A549 treated with AZD9567 at 1 μM for 4 hours (cell line): Measurements from ENCODE around the gene DYNC2H1. TPM values are rescaled to one million over a fixed set of nuclear protein-coding genes. Genes with fewer than 3 reads are reported as not detected.

Experiments
- total RNA-seq: library from RNA; stranded (reverse); fragments of 200-300 nt; extraction: Qiagen RNA extraction; gene quantifications from 5 replicates; pipeline ENCODE4 v1.2.3, GENCODE V29; 2022; ENCODE audit not compliant: insufficient read depth

DYNC2H1 gene, protein sequence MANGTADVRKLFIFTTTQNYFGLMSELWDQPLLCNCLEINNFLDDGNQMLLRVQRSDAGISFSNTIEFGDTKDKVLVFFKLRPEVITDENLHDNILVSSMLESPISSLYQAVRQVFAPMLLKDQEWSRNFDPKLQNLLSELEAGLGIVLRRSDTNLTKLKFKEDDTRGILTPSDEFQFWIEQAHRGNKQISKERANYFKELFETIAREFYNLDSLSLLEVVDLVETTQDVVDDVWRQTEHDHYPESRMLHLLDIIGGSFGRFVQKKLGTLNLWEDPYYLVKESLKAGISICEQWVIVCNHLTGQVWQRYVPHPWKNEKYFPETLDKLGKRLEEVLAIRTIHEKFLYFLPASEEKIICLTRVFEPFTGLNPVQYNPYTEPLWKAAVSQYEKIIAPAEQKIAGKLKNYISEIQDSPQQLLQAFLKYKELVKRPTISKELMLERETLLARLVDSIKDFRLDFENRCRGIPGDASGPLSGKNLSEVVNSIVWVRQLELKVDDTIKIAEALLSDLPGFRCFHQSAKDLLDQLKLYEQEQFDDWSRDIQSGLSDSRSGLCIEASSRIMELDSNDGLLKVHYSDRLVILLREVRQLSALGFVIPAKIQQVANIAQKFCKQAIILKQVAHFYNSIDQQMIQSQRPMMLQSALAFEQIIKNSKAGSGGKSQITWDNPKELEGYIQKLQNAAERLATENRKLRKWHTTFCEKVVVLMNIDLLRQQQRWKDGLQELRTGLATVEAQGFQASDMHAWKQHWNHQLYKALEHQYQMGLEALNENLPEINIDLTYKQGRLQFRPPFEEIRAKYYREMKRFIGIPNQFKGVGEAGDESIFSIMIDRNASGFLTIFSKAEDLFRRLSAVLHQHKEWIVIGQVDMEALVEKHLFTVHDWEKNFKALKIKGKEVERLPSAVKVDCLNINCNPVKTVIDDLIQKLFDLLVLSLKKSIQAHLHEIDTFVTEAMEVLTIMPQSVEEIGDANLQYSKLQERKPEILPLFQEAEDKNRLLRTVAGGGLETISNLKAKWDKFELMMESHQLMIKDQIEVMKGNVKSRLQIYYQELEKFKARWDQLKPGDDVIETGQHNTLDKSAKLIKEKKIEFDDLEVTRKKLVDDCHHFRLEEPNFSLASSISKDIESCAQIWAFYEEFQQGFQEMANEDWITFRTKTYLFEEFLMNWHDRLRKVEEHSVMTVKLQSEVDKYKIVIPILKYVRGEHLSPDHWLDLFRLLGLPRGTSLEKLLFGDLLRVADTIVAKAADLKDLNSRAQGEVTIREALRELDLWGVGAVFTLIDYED (N-terminal part only)
- total RNA-seq, result 5.7 to 6.9 TPM (median 6.1 TPM) in 5 replicates

GRCh38 chr11:103108933-103109817, at the start of gene DYNC2H1:
Gene DYNC2H1 (plus strand): TSS chr11:103109426. CDS start chr11:103109575, 149 bp downstream.

GRCh38 chr11:103091801-103092524, 17.3 kb upstream of the DYNC2H1 start, which contains the start of gene DCUN1D5:
Gene DCUN1D5 (minus strand): TSS chr11:103092160. CDS start chr11:103091872, 288 bp downstream.

Other genes with a start within 250 kb of the DYNC2H1 start
- 0.03 to 0.07 TPM (median 0.03 TPM) in 3 of 5 replicates, not detected in the others for gene MMP12, start 234.4 kb upstream of the DYNC2H1 start, total RNA-seq
- 0.05 to 0.07 TPM in 2 of 5 replicates, not detected in the others for gene MMP13, start 153.7 kb upstream of the DYNC2H1 start, total RNA-seq
- 59.8 to 69.3 TPM (median 62.2 TPM) in 5 replicates for gene DCUN1D5, start 17.3 kb upstream of the DYNC2H1 start, total RNA-seq